Dendritic cell treated with granulocyte-macrophage colony-stimulating factor and Interleukin-4, amounts not matched to agents 40 ng/mL and 50 ng/mL, for 4 days (primary cell): ENCODE results near the gene RAD52.
"Not testable (repeated sequence)": the region's sequence is repeated elsewhere in the genome, so short reads cannot be mapped to it uniquely, and the experiment has no call there.

Experiments
- H3K27ac Mint-ChIP-seq: one replicate; pipeline ENCODE4 v1.8.0; 2022; ENCODE audit warnings: mild to moderate bottlenecking, mixed read lengths
- H3K27me3 Mint-ChIP-seq: one replicate; pipeline ENCODE4 v1.8.0; 2022; ENCODE audit warnings: mild to moderate bottlenecking, mixed read lengths
- H3K36me3 Mint-ChIP-seq: one replicate; pipeline ENCODE4 v1.8.0; 2022; ENCODE audit warnings: low read depth, mixed read lengths
- H3K4me1 Mint-ChIP-seq: one replicate; pipeline ENCODE4 v1.8.0; 2022; ENCODE audit warnings: low read depth, mixed read lengths
- H3K4me3 Mint-ChIP-seq: one replicate; pipeline ENCODE4 v1.8.0; 2022; ENCODE audit warnings: mild to moderate bottlenecking, moderate library complexity, mixed read lengths
- H3K9me3 Mint-ChIP-seq: one replicate; pipeline ENCODE4 v1.8.0; 2022; ENCODE audit warnings: mixed read lengths
- intact Hi-C: fragments of 100-400 bp; cut with micrococcal nuclease; formaldehyde crosslinking; loops from one replicate; pipeline ENCODE4 v1.15.0; 2022

Gene RAD52

GRCh38 chr12:948238-948637 is 1.3 kb downstream of the RAD52 start:
- no peaks in the 10 kb centered on the region for H3K9me3 Mint-ChIP-seq
- H3K36me3 Mint-ChIP-seq = peaks cover 26% of the 10 kb centered on the region
- no peaks in the 10 kb centered on the region for H3K27me3 Mint-ChIP-seq
- peaks cover 33% of the 10 kb centered on the region for H3K4me1 Mint-ChIP-seq
- peak overlapping the region; percentile 97 for H3K27ac Mint-ChIP-seq
- peak overlapping the region; percentile 97 for H3K4me3 Mint-ChIP-seq
- intact Hi-C loops = loop anchor here (5.0 to 10.0 kb wide), 3 partner anchors 36 to 386 kb away; no protein-coding TSS in a partner anchor

DNA sequence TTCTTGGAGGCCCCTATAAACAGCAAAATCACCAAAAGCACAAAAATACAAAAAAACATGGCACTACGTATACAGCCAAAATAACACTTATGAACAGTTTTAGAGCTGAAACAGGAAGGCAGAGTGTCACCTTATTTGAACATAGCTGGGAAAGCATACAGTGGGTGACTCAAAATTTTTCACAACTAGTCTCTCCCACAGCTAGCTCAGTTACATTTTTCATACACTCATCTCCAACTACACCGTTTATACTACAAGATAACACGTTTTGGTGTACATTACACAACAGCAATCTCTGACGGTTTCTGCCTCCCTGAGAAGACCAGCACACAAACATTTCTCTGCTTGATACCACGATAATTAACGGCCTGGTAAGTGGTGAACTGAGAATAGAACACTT is 2.9 kb downstream of the RAD52 start:
- no peaks in the 10 kb centered on the region for H3K27me3 Mint-ChIP-seq
- H3K27ac Mint-ChIP-seq = no peak overlapping the region
- H3K4me3 Mint-ChIP-seq = no peak overlapping the region
- H3K36me3 Mint-ChIP-seq = peaks cover 42% of the 10 kb centered on the region
- H3K9me3 Mint-ChIP-seq = no peaks in the 10 kb centered on the region
- H3K4me1 Mint-ChIP-seq = peaks cover 33% of the 10 kb centered on the region
- intact Hi-C loops = loop anchor here (5.0 to 10.0 kb wide), 3 partner anchors 34 to 384 kb away; no protein-coding TSS in a partner anchor

DNA sequence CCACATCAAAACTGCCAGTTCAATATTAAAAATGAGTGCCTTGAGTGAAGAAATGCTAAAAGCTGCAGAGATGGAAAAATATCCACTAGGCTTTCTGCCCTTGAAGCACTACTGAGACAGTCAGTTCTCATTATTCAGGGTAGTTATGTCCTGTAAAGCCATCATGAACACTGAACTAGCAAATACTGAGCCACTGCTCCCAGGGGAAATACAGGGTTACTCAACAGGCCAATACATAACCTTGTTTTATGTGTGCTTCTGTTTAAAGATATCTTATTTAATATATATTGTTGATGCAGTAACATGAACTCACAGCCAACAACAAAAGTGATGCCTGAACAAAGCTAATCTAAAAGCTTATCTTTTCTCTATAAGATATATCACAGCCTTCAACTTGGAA is 3.3 kb downstream of the RAD52 start:
- intact Hi-C loops = loop anchor here (5.0 to 10.0 kb wide), 3 partner anchors 34 to 384 kb away; no protein-coding TSS in a partner anchor

DNA sequence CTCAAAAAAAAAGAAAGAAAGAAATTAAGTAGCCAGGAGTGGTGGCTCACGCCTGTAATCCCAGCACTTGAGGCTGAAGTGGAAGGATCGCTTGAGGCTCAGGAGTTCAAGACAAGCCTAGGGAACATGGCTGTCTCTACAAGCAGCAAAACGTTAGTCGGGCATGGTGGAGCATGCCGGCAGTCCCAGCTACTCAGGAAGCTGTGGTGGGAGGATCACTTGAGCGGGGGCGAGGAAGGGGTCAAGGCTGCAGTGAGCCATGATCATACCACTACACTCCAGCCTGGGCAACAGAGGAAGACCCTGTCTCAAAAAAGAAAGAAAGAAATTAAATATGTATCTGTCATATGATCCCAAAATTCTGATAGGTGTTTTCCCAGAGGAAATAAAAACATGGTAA is 5.3 kb downstream of the RAD52 start:
- intact Hi-C loops = loop anchor here (10.0 kb wide), 1 partner anchor 151 kb away; no protein-coding TSS in a partner anchor
- Mint-ChIP-seq H3K27me3 (no peaks in the 10 kb centered on the region), H3K27ac (peak overlapping the region; percentile 59), H3K4me1 (peaks cover 32% of the 10 kb centered on the region), H3K36me3 (peaks cover 58% of the 10 kb centered on the region), H3K4me3 (no peak overlapping the region), H3K9me3 (no peaks in the 10 kb centered on the region)

More for the DNA sequence above, 3.3 kb downstream of the RAD52 start:
- Mint-ChIP-seq H3K4me1 (peaks cover 33% of the 10 kb centered on the region), H3K27me3 (no peaks in the 10 kb centered on the region), H3K4me3 (no peak overlapping the region), H3K36me3 (peaks cover 42% of the 10 kb centered on the region), H3K27ac (no peak overlapping the region), H3K9me3 (no peaks in the 10 kb centered on the region)

- Mint-ChIP-seq H3K4me1 (peaks cover 23% of the 10 kb centered on the region), H3K27ac (no peak overlapping the region), H3K4me3 (no peak overlapping the region), H3K27me3 (no peaks in the 10 kb centered on the region), H3K9me3 (no peaks in the 10 kb centered on the region), H3K36me3 (peaks cover 64% of the 10 kb centered on the region)
- intact Hi-C loops = loop anchor here (10.0 kb wide), 1 partner anchor 152 kb away; no protein-coding TSS in a partner anchor
These were observed 6.4 kb downstream of the RAD52 start for GRCh38 chr12:943051-943450.

- peaks cover 67% of the 10 kb centered on the region for H3K36me3 Mint-ChIP-seq
- no peak overlapping the region for H3K4me3 Mint-ChIP-seq
- no peak overlapping the region for H3K27ac Mint-ChIP-seq
- H3K9me3 Mint-ChIP-seq = no peaks in the 10 kb centered on the region
- peaks cover under 1% of the 10 kb centered on the region for H3K4me1 Mint-ChIP-seq
- intact Hi-C loops = no loop called here
- H3K27me3 Mint-ChIP-seq = no peaks in the 10 kb centered on the region
These were observed 10.7 kb downstream of the RAD52 start for GRCh38 chr12:938810-939209.

DNA sequence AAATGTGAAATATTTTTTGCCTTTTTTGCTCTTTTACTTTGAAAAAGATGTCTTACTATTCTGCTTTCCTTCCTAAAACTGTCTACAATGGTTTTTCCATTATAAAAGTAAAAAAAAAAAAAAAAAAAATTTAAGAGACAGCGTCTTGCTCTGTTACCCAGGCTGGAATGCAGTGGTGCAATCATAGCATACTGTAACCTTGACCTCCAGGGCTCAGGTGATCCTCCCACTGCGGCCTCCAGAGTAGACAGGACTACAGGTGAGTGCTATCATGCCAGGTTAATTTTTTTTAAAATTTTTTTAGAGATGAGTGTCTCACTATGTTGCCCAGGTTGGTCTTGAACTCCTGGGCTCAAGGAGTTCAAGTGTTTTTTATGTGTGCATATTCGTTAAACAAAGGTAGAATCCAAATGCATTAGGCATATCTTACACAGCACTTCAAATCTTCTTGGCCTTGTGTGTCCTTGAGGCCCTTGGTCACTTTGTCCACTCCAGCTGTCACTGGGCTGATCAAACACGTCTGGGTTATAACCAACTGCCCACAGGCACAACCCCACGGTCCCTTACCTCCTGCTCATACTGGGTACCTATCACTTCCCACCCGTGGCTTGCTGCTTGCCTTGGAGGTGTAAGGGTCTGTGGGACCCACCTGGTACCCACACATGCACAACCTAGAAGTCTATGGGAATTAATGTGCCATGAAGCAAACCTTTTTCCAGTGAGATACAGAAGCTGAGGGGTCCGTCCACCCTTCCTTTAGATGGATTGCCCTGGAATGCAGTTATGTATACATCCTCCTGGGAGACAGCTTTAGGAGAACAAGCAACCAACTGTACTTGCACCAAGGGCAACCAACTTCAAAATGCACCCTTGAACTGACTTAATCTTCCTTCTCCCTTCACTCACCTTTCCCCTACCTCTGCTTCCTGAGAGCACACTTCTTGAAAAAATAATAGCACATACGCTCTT is 12.8 kb downstream of the RAD52 start:
- no peak overlapping the region for H3K4me3 Mint-ChIP-seq
- H3K27ac Mint-ChIP-seq = no peak overlapping the region
- no peaks in the 10 kb centered on the region for H3K9me3 Mint-ChIP-seq
- intact Hi-C loops = no loop called here
- H3K36me3 Mint-ChIP-seq = peaks cover 61% of the 10 kb centered on the region
- H3K4me1 Mint-ChIP-seq = no peaks in the 10 kb centered on the region
- H3K27me3 Mint-ChIP-seq = no peaks in the 10 kb centered on the region

DNA sequence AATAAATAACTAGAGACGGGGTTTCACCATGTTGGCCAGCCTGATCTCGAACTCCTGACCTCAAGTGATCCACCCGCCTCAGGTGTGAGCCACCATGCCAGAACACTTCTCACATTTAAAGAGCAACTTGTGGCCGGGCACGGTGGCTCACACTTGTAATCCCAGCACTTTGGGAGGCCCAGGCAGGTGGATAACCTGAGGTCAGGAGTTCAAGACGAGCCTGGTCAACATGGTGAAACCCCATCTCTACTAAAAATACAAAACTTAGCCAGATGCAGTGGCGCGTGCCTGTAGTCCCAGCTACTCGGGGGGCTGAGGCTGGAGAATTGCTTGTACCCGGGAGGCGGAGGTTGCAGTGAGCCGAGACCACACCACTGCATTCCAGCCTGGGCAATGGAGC is 13.6 kb downstream of the RAD52 start:
- H3K9me3 Mint-ChIP-seq, H3K27ac Mint-ChIP-seq, H3K4me3 Mint-ChIP-seq, H3K27me3 Mint-ChIP-seq, H3K4me1 Mint-ChIP-seq, intact Hi-C loops: not testable (repeated sequence)
- H3K36me3 Mint-ChIP-seq = peaks cover 67% of the 10 kb centered on the region

- Mint-ChIP-seq H3K4me1 (no peaks in the 10 kb centered on the region), H3K9me3 (no peaks in the 10 kb centered on the region), H3K36me3 (peaks cover 66% of the 10 kb centered on the region), H3K27me3 (no peaks in the 10 kb centered on the region), H3K4me3 (no peak overlapping the region), H3K27ac (no peak overlapping the region)
- intact Hi-C loops = no loop called here
These were observed 17.9 kb downstream of the RAD52 start for GRCh38 chr12:931591-931990.

- no peak overlapping the region for H3K27ac Mint-ChIP-seq
- H3K4me1 Mint-ChIP-seq = no peaks in the 10 kb centered on the region
These were observed 18.4 kb downstream of the RAD52 start for GRCh38 chr12:931060-931459.

DNA sequence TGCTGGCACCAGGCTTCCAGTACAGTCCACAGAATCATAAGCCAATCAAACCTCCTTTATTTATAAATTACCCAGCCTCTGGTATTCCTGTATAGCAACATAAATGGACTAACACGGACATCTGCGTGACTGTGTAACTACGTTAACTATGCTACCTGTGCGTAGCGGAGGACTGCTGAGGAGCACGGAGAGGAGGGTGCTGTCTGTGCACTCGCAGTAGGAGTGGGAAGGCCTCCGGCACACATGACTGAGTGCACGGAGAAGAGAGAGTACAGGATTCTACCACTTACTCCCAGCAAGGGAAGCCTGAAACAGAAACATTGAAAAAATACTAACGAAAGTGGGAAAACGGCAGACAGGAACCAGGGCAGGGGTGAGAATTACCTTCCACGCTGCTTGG is 22.9 kb downstream of the RAD52 start:
- H3K4me3 Mint-ChIP-seq = no peak overlapping the region
- no peaks in the 10 kb centered on the region for H3K27me3 Mint-ChIP-seq
- intact Hi-C loops = no loop called here
- H3K27ac Mint-ChIP-seq = no peak overlapping the region
- H3K9me3 Mint-ChIP-seq = no peaks in the 10 kb centered on the region
- peaks cover 94% of the 10 kb centered on the region for H3K36me3 Mint-ChIP-seq
- H3K4me1 Mint-ChIP-seq = no peaks in the 10 kb centered on the region

More at GRCh38 chr12:931060-931459, 18.4 kb downstream of the RAD52 start:
- intact Hi-C loops = no loop called here
- Mint-ChIP-seq H3K36me3 (peaks cover 69% of the 10 kb centered on the region), H3K27me3 (no peaks in the 10 kb centered on the region), H3K9me3 (no peaks in the 10 kb centered on the region), H3K4me3 (no peak overlapping the region)

DNA sequence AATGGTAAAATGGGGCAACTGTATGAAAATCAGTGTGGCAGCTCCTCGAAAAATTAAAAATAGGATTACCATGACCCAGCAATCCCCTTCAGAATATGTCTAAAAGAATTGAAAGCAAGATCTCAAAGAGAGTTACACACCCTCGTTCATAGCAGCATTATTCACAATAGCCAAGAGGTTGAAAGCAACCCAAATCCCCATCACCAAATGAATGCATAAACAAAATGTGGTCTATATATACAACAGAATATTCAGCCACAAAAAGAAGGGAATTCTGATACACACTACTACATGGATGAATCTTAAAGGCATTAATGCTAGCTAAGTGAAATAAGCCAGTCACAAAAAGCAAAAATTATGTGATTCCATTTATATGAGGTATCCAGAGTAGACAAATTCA is 27.2 kb downstream of the RAD52 start:
- intact Hi-C loops = no loop called here
- Mint-ChIP-seq H3K4me1 (no peaks in the 10 kb centered on the region), H3K27me3 (no peaks in the 10 kb centered on the region), H3K9me3 (no peaks in the 10 kb centered on the region), H3K4me3 (no peak overlapping the region), H3K36me3 (peaks cover 95% of the 10 kb centered on the region), H3K27ac (no peak overlapping the region)

- peaks cover 95% of the 10 kb centered on the region for H3K36me3 Mint-ChIP-seq
- intact Hi-C loops = no loop called here
These were observed 28.8 kb downstream of the RAD52 start for GRCh38 chr12:920676-921075.

DNA sequence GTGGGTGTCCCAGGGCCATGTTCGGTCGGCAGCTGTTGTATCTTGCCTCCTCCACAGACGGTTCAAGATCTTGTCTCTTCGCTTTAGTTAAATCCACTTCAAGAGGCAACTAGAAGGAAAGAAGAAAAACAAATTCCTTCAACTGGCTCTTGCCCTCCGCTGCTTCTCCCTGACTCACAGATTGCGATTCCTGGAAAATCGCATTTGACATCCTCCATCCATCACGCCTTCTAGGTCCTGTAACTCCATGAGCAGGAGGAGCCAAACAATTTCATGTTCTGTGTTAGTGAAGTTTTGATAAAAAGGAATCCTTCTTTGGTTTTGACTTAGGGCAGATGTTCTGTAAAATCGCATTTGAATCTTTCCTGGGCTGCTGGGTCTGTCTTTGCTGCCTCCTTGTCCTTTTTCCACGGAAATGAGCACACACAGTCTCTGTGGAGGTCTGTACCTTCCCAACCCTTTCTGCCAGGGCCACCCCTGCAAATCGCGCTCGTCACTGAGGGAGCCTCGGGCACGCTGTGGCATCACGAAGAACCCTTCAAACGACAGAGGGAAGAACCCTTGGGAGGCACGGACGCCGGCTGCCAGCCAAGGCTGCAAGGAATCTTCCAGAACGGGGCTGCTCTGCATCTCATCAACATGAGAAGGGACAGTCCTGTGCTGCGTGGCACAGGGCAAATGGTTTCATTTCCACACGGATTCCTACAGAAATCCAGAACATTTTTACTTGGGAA is 32.6 kb downstream of the RAD52 start:
- Mint-ChIP-seq H3K4me1 (peaks cover 28% of the 10 kb centered on the region), H3K27me3 (no peaks in the 10 kb centered on the region), H3K36me3 (peaks cover 93% of the 10 kb centered on the region), H3K27ac (no peak overlapping the region), H3K4me3 (no peak overlapping the region), H3K9me3 (no peaks in the 10 kb centered on the region)
- intact Hi-C loops = no loop called here

More at GRCh38 chr12:920676-921075, 28.8 kb downstream of the RAD52 start:
- H3K4me3 Mint-ChIP-seq = no peak overlapping the region
- no peak overlapping the region for H3K27ac Mint-ChIP-seq
- H3K27me3 Mint-ChIP-seq = no peaks in the 10 kb centered on the region
- H3K4me1 Mint-ChIP-seq = peaks cover 5% of the 10 kb centered on the region
- no peaks in the 10 kb centered on the region for H3K9me3 Mint-ChIP-seq
